Measurements from ENCODE around the gene MYOM1. TPM values are rescaled to one million over a fixed set of nuclear protein-coding genes. Genes with fewer than 3 reads are reported as not detected.

Gene MYOM1
- total RNA-seq, 1 donor from 2014 or later: 0.49 TPM

DNA sequence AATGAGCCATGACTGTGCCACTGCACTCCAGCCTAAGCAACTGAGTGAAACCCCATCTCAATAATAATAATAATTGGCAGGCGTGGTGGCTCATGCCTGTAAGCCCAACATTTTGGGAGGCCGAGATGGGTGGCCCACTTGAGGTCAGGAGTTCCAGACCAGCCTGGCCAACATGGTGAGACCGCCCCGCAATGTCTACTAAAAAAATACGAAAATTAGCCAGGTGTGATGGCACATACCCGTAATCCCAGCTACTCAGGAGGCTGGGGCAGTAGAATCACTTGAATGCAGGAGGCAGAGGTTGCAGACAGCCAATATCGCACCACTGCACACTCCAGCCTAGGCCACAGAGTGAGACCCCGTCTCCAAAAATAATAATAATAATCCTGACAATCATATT is 178.9 kb downstream of the MYOM1 start:
- Mint-ChIP-seq H3K36me3 (ENCODE audit: low read depth, unreplicated experiment) (no peaks in the 10 kb centered on the region), H3K4me1 (ENCODE audit: unreplicated experiment) (peaks cover 17% of the 10 kb centered on the region), H3K9me3 (ENCODE audit: unreplicated experiment) (no peaks in the 10 kb centered on the region), H3K4me3 (ENCODE audit: unreplicated experiment) (no peak overlapping the region), H3K27ac (ENCODE audit: unreplicated experiment) (no peak overlapping the region), H3K27me3 (ENCODE audit: unreplicated experiment) (no peaks in the 10 kb centered on the region)
- TF ChIP-seq, protein P1, sequence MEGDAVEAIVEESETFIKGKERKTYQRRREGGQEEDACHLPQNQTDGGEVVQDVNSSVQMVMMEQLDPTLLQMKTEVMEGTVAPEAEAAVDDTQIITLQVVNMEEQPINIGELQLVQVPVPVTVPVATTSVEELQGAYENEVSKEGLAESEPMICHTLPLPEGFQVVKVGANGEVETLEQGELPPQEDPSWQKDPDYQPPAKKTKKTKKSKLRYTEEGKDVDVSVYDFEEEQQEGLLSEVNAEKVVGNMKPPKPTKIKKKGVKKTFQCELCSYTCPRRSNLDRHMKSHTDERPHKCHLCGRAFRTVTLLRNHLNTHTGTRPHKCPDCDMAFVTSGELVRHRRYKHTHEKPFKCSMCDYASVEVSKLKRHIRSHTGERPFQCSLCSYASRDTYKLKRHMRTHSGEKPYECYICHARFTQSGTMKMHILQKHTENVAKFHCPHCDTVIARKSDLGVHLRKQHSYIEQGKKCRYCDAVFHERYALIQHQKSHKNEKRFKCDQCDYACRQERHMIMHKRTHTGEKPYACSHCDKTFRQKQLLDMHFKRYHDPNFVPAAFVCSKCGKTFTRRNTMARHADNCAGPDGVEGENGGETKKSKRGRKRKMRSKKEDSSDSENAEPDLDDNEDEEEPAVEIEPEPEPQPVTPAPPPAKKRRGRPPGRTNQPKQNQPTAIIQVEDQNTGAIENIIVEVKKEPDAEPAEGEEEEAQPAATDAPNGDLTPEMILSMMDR (IDR thresholded peaks at IDR 0.05; ENCODE audit: unreplicated experiment): no peak
- DNase-seq (ENCODE audit: low spot score): no peak

GRCh38 chr18:3040173-3040572 is 179.6 kb downstream of the MYOM1 start:
- no peak for DNase-seq (ENCODE audit: low spot score)
- TF ChIP-seq, protein P1 (IDR thresholded peaks at IDR 0.05; ENCODE audit: unreplicated experiment): no peak
- H3K36me3 Mint-ChIP-seq (ENCODE audit: low read depth, unreplicated experiment): no peaks in the 10 kb centered on the region
- no peaks in the 10 kb centered on the region for H3K9me3 Mint-ChIP-seq (ENCODE audit: unreplicated experiment)
- peaks cover under 1% of the 10 kb centered on the region for H3K27me3 Mint-ChIP-seq (ENCODE audit: unreplicated experiment)
- no peak overlapping the region for H3K4me3 Mint-ChIP-seq (ENCODE audit: unreplicated experiment)
- H3K27ac Mint-ChIP-seq (ENCODE audit: unreplicated experiment): no peak overlapping the region
- peaks cover 17% of the 10 kb centered on the region for H3K4me1 Mint-ChIP-seq (ENCODE audit: unreplicated experiment)

DNA sequence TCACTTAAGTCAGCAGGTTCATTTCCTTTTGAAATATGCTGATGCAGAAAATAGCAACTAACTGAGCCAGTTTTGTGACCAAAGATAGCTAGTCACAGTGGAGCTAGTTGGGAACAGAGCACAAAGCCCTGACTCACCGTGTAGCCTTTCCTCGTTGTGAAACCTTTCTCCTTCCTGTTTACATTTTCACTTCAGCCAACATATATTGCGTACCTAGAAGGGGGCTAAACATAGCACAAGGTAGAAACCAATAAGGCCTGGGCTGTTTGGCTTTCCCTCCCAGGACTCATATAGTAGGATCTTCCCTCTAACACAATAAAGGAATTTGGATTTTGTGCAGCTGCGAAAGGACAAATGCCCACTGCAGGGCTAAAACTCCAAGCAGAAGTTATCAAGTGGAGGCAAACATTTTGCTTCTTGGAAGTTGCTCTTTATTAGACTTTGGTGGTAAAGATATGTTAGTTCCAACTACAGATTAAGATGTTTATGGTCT is 182.3 kb downstream of the MYOM1 start:
- Mint-ChIP-seq H3K36me3 (ENCODE audit: low read depth, unreplicated experiment) (no peaks in the 10 kb centered on the region), H3K27ac (ENCODE audit: unreplicated experiment) (peak overlapping the region; percentile 63), H3K9me3 (ENCODE audit: unreplicated experiment) (no peaks in the 10 kb centered on the region), H3K4me1 (ENCODE audit: unreplicated experiment) (peaks cover 17% of the 10 kb centered on the region), H3K4me3 (ENCODE audit: unreplicated experiment) (no peak overlapping the region), H3K27me3 (ENCODE audit: unreplicated experiment) (peaks cover 3% of the 10 kb centered on the region)
- DNase-seq (ENCODE audit: low spot score): no peak
- TF ChIP-seq, protein P1 (IDR thresholded peaks at IDR 0.05; ENCODE audit: unreplicated experiment): no peak

GRCh38 chr18:3036108-3036507 is 183.7 kb downstream of the MYOM1 start:
- H3K27me3 Mint-ChIP-seq (ENCODE audit: unreplicated experiment): peaks cover 4% of the 10 kb centered on the region
- no peaks in the 10 kb centered on the region for H3K9me3 Mint-ChIP-seq (ENCODE audit: unreplicated experiment)
- H3K36me3 Mint-ChIP-seq (ENCODE audit: low read depth, unreplicated experiment): no peaks in the 10 kb centered on the region
- H3K4me3 Mint-ChIP-seq (ENCODE audit: unreplicated experiment): no peak overlapping the region
- TF ChIP-seq, protein P1 (IDR thresholded peaks at IDR 0.05; ENCODE audit: unreplicated experiment): no peak
- H3K4me1 Mint-ChIP-seq (ENCODE audit: unreplicated experiment): peaks cover 8% of the 10 kb centered on the region
- no peak overlapping the region for H3K27ac Mint-ChIP-seq (ENCODE audit: unreplicated experiment)
- no peak for DNase-seq (ENCODE audit: low spot score)

DNA sequence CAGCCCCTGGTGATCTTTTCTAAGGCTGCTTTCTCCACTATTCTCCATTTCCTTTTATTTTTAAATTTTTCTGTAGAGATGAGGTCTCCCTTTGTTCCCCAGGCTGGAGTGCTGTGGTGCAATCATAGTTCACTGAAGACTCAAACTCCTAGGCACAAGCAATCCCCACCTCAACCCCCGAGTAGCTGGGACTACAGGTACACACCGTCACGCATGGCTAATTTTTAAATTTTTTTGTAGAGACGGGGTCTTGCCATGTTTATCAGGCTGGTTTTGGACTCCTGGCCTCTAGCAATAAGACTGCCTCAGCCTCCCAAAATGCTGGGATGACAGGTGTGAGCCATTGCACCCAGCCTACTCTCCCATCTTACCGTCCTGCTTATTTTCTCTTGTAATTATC is 184.1 kb downstream of the MYOM1 start:
- Mint-ChIP-seq H3K4me3 (ENCODE audit: unreplicated experiment) (no peak overlapping the region), H3K4me1 (ENCODE audit: unreplicated experiment) (peaks cover 8% of the 10 kb centered on the region), H3K27me3 (ENCODE audit: unreplicated experiment) (peaks cover 4% of the 10 kb centered on the region), H3K9me3 (ENCODE audit: unreplicated experiment) (no peaks in the 10 kb centered on the region), H3K36me3 (ENCODE audit: low read depth, unreplicated experiment) (no peaks in the 10 kb centered on the region), H3K27ac (ENCODE audit: unreplicated experiment) (no peak overlapping the region)
- TF ChIP-seq, protein P1 (IDR thresholded peaks at IDR 0.05; ENCODE audit: unreplicated experiment): no peak
- no peak for DNase-seq (ENCODE audit: low spot score)

All from endothelial cell (in vitro differentiated cells).